HUDEP-2 (cell line): ENCODE data around the gene PTPRR.

Source experiments
- DNase-seq, 76 experiments: peaks; one replicate each; lab custom pipeline; 2025; ENCODE audit not compliant: unreplicated experiment in 76 of 76; lab: John Stamatoyannopoulos, UW

PTPRR gene

DNA sequence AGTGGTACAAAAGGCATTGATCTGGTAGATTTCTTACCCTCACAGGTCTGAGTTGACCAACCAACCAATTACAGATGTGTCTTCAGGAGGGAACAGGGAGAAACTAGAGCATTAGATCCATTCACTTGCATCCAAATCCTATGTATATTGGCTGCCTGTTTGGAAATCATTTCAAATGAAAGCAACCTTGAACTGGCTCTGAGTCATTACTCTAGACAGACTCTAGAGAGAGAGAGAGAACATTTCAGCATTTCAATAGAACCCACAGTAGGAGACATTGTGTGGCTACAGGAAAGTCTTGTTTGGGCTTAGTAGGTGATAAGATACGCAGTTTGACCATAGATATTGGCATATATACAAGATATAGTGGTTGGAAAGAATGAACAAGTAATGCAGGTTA is 114.5 kb downstream of the PTPRR start:
- no peak for DNase-seq

DNA sequence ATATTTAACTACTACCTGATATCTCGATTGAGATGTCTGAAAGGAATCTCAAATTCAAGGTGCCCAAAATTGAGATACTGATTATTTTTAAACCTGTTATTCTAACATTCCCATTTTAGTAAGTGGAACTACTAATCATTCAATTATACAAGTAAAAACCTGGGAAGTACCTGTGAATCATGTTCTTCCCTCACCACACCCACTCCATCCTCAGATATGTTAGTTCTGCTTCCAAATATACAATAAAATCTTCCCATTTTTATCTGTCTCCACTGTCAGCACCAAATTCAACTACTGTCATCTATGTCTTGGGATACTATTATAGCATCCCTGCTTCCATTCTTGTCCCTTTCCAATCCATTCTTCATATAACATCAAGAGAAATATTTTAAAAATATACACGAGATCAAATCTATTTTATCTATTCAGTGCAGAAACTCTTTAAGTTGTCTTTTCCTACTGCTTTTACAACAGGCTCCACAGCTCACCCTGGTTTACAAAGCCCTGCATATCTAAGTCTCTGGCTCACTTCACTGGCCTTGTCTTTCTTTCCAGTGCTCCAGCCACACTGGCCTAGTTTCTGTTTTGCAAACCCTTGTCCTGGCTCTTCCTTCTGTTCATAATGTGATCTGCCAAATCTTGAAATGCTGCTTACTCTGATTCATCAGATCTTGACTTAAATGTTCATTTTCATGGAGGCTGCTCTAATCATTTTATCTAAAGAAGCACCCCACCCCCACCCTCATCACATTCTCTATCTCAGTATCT is 122.3 kb downstream of the PTPRR start:
- DNase-seq = no peak

DNA sequence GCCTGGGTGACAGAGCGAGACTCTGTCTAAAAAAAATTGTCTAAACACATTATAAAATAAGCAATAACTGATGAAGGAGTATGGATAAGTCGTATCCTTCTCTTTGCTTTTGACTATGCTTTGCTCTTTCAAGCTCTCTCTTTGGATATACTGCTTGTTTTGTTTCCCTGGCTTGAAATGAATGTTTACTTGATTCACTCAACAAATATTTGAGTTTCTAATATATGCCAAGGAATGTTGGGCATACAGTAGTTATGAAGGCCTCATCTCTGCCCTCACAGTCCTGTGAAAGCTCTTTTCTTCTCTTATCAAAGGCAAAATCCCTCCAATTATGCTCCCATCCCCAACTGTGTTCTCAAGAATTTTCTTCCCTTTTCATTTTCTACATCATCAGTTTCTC is 123.5 kb downstream of the PTPRR start:
- DNase-seq = no peak

DNA sequence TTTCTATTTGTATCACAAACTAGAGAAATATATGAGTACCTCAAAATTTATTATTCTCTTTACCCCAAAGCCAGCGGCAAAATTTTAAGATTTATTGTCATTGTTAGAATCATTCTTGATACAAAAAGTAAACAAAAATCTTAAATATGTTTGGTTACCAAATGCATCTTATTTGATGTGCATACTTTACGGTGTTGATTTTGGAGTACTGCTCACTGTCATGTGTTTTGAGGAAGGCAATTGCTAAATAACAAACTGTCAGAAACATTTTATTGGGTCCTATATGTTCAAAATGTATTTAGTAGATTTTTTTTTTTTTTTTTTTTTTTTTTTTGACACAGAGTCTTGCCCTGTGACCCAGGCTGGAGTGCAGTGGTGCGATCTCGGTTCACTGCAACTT is 124.9 kb downstream of the PTPRR start:
- no peak for DNase-seq

DNA sequence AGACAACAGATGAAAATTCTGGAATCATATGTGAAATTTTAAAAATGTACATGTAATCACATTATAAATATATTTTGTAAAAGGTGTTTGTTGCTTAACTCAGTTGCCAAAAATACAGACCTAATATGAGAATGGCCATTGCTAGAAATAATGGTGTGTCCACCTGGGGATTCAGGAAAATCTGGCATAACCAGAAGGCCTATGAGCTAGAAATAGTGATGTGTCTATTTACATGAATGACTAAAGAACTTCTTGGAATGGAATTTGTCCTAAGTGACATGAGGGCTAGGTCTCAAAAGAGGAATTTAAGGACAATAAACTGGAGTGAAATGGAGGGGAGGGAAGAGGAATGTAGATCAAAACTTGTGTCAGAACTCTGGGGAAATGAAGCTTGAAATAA is 126.4 kb downstream of the PTPRR start:
- DNase-seq = no peak

DNA sequence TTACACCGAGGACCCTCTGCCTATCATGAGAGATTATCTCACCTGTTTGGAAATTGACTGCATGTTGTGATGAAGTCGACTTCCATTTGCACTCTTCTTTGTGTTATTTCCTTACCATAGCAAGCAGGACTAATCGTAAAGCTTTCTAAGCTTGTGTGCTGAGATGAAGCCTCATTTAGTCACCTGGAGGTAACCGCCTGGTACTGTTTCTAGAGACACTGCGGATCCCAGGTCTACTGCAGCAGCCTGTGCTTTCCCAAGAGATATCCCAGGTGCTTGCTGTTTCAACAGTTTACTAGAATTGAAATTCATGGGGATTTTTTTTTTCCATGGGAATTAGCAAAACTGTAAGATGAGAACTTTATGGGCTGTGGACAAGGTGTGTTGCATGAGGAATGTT is 131.8 kb downstream of the PTPRR start:
- DNase-seq = no peak

DNA sequence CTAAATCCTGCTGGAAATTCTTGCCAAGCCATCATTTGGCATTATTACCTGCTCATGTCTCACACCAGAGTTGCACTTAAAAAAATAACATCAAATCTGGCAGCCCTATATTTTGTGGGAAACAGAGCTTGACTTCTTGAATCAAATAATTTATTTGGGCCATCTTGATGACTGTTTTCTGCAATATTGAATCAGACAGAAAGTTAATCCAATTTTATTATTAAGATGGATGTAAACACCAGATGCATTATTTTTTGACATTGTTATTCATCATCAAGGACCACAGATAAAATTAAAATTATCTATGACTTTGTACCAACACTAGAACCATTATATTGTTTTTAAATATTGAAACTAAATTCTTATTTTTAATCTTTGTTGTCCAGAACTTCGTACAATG is 132.9 kb downstream of the PTPRR start:
- no peak for DNase-seq

DNA sequence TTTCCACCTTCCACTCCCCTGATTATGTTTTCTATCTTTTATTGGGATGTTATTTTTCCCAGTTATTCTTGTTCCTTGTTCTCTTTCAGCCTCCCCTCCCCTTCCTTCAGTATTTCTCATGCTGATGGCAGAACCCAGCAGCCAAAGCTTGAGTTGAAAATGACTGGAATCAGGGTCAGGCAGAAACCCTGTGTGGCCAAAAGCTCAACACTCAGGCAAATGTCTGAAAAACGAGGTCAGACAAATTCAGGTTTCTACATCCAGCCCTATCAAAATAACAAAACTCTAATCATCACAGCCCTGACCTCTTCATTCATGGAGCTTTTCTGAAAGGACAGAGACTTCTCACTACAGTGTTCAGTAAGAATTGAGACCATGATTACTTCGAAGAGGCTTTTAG is 134.6 kb downstream of the PTPRR start:
- DNase-seq = no peak

DNA sequence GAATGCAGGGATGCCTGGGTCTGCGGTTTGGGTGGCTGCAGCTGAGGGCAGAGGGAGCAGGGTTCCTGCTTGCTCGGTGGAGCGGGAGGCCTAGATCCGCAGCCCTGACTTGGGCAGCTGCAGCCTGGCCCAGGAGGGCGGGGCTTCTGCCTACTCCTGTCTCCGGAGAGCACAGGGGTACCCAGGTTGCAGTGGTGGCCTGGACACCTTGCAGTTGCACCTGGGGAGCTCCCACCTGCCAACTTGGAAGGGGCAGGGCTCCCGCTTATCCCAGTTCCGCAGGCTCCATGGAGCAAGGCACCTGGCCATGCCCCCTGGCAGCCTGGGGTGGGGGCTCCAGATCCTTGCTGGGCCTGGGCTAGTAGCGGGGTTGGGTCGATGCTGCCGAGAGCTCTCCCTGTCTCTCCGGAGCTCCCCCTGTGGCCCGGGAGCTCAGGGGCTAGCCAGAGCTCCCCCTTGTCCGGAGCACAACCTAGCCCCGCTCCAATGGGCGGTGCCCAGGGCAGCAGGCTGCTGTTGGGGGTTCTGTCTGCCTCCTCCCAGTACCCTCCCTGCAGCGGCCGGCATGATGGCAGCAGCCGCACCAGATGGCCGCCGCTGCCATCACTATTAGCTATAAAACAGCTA is 136.4 kb downstream of the PTPRR start:
- no peak for DNase-seq

DNA sequence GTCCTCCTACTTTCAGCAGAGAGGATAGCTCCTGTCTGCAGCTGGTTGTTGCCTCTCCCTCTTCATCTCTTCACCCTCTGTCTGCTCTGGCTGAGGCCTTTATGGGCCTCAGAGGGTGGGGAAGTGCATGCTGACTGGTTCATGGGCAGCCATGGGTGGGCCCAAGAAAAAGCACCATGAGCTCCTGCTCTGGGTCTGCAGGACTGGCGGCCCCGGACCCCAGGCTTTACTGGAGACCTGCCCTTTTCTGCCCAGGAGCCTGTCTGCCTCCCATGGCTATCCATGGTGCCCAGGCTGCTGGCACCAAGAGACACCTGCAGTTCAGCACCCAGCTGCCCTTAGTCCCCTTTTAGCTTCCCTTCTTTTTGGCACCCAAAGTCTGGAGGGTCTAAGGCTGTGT is 137.1 kb downstream of the PTPRR start:
- DNase-seq = no peak

DNA sequence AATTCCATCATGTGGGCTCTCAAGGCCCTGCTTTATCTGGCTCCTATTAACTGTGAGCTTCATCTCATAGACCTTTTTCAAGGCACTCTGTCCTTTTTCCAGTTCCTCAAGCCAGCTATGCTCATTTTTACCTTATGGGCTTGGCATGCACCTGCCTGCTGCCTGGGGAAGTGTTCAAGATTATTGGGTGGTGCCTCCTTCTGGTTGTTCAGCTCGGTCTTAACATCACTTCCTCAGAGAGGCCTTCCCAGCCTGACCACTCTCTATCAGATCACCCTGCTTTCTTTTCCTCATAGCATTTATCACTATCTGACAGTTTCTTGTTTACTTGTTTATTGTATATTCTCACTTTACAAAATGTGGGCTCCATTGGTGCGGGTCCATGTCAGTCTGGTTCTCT is 141.3 kb downstream of the PTPRR start:
- no peak for DNase-seq

DNA sequence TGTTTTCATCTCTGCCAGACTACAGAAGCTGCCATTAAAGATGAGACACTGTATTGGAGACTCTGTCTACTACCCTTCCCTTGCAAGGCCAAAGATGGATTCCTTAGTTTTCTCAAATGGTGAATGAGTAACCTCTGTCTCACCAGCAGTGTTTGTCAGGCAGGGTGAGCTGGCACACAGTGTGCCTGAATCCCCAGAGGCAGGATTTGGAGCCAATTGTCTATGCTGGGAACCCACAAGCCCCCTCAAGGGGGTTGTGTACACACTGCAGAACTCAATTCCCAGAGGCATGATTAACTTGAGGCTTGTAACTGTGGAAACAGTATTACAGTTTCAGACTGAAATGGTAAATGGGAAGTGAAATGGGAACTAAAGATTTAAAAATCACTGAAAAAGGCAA is 146.5 kb downstream of the PTPRR start:
- no peak for DNase-seq

DNA sequence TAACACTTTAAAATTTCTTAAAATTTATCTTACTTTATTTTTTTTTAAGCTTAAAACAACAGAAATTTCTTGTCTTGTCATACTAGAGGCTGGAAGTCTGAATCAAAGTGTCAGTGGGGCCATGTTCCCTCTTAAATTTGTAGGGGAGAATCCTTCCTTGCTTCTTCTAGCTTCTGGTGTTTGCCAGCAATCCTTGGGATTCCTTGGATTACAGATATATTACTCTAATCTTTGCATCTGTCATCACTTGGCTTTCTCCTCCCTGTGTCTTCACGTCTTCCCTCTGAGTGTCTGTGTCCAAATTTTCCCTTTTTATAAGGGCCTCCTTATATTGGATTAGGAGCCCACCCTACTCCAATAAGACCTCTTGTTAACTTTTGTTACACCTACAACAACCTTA is 147.7 kb downstream of the PTPRR start:
- no peak for DNase-seq

DNA sequence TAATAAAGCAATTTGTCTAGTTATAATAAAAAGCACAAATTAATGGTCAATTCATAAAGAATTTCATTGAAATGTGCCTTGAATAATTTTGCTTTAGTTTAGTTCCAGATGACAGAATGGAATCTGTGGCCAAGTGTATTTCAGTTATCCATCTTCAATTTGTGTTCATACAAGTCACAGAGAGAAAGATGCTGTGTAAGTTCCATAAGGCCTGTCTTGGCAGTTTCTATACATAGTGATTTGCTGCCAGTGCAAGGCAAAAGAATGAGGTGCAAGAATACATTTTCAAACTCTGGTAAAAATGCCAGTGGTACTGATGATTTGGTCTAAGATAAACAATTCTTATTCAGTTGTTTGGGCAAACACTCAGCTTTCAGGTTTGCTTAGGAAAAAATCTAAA is 149.0 kb downstream of the PTPRR start:
- no peak for DNase-seq

DNA sequence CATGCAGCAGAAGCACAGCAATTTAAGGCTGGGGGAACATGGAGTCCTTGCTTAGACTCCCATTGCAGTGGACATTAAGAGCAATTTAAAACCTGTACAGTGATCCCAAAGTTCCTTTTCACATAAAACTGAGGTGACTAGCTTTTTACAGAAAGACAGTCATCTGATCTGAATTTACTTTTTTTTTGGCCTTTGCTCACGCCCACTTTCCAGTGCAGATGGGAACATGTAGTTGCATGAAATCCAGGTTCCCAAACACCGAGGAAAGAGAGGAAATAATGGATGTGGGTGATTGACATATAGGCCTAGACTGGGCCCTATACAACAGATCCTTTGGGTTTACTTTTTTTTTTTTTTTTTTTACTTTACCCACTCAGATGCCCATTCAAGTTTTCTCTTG is 156.9 kb downstream of the PTPRR start:
- DNase-seq = no peak

DNA sequence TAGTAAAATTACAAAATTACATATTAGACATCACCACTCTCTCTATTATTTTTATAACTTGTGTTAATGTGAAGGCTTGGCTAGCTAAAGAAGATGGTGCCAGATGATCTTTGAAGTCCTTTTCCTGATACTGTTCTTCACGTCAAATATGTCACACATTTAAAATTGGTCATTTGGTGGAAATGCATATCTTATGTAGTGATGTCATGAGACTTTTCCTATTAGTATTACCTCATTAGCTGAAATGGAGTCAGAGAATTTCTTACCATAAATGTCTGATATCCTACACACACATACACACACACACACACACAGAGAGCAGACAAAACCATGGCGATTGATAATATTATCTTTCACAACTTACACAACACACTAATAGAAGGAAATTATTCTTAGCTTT is 158.5 kb downstream of the PTPRR start:
- DNase-seq = no peak

DNA sequence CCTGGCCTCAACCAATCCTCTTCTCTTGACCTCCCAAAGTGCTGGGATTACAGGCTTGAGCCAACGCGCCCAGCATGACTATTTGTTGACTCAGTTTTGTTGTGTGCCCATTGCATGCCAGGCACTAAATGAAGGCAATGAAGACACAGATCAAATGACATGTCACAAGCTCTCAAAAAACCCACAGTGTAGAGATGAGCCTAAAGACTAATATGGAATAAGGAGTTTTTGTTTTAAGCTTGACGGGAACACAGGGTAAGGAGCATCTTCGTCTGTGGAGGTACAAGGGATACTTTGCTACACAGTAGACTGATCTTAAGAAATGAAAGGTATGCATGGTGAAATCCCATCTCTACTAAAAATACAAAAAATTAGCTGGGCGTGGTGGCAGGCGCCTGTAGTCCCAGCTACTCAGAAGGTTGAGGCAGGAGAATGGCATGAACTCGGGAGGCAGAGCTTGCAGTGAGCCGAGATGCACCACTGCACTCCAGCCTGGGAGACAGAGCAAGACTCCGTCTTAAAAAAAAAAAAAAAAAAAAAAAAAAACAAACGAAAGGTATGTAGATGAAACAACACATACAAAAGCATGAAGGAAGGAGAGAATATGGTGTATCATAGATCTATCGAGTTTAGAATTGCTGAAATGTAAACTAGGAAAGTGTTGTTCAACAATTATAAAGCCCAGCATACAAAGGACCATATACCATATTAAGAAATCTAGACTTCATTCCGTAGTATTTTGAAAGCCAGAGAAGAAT is 161.2 kb downstream of the PTPRR start:
- no peak for DNase-seq

DNA sequence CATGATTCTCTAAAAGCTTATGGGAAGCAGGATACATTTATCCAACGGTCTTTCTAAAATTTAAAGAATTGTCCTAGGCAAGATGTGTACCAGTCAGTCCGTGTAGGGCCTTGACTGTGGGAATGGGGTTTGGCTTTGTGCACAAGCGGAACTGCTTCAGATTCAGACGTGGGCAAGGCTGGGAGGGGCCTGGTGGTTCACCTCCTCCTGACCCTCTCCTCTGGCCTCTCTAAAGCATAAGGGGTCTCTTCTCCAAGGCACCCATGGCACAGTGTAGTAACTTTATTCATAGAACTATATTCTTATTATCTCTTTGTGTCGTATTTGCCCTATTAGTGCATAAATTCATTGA is 162.1 kb downstream of the PTPRR start:
- no peak for DNase-seq

DNA sequence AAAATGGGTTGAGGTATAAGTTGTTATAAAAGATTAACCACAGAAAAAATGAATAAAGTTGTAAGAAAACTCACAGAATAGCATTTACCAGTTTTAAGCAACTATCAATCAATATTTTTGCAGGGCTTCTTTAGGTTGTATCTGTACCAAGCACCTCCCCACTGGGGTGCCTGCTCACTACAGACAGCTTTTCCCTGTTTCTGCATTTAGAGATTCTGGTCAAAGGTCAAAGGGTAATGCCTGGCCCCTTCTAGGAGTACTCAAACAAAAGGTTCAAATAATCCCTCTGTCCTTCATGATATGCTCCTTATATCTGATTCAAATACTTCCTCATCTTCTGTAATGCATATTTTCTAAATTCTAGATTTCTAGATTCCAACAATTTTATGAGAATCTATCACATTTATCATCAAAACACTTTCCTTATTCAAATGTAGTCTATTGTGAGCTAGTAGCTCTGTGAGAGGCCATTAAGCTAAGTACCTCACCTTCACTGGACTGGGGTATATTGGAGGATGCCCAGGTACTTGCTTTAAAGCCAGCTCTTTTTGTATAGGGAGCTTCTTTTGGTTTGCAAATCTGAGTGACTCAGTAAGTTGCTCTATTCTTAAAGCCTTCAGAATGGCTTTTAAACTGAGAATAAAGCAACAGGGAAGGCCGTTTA is 162.6 kb downstream of the PTPRR start:
- no peak for DNase-seq

DNA sequence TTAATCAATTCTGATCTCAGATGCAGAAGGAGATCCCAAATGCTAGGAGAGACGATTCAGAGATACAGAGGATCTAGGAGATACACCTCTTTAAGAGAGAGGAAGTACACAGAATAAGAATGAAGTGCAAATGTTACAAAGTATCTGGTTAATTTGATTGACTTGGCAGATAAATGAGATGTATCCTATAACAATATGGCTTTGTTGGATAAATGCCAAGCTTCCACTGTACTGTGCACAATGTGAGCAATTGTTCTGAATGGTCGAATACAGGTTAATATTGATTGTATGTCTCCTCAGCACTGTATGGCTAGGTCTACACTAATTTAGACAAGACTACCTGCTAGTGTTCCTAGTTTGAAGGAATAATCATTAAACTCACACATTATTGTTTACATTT is 163.7 kb downstream of the PTPRR start:
- no peak for DNase-seq

DNA sequence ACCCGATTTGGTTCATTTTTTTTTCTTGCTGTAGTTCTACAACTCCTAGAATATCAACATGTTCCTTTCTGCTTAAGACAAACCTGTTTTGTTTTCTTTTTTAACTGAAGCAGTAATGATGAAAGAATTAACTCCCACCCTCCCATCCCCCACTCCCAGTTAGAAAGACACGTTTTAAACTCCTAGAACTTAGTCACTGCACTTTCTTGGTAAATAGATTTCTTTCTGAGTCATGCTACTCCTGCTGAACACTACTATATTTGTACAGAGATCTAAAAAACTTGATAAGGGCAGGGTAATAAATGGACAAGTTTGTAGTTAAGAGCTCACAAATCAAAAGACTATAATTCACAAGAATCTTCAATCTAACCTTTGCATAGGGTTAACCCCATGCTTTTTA is 164.4 kb downstream of the PTPRR start:
- DNase-seq = no peak

DNA sequence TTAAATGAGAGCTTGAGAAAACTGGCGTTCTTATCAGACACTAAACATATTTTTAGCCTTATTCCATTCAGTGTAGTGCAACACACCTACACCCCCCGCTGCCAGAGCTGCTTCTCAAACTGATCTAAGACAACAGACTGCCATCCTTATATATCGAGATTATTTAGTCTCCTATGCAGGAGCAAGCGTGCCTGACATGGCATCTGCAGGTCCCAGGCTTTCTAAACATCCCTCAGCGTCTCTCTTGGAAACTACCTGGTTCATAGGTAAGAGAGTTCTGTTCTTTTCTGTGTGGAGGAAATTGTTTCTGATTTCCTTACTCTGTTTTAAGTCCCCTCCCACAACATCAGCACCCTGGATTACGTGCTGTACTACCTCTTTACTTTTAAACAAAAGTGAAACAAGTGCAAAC is 166.2 kb downstream of the PTPRR start:
- DNase-seq = no peak
